ENCODE data around the gene ISOC1.

- TF ChIP-seq POLR2A (IDR thresholded peaks at IDR 0.05; ENCODE audit: low read depth, low read length) (no peak), POLR2AphosphoS5 (IDR thresholded peaks at IDR 0.05; ENCODE audit: low read depth, low read length) (no peak), SPI1 (IDR thresholded peaks at IDR 0.05; ENCODE audit: low read depth, low read length) (no peak), TAF1 (IDR thresholded peaks at IDR 0.05; ENCODE audit: low read depth, low read length) (no peak), POU2F2 (IDR thresholded peaks at IDR 0.05; ENCODE audit: low read depth, low read length) (no peak), PAX5 (IDR thresholded peaks at IDR 0.05; ENCODE audit: insufficient read depth, low read length, severe bottlenecking) (no peak)
These were observed 4.1 kb downstream of the ISOC1 start for GRCh38 chr5:129098488-129099183.
